K562 (cell line): ENCODE results near the gene TSPAN14. TPM values are rescaled to one million over a fixed set of nuclear protein-coding genes. Genes with fewer than 3 reads are reported as not detected.
A peak's percentile ranks its signal among the peaks of the same experiment; 100 is the strongest.

Experiments
- ATAC-seq: fragments of 200-7000 bp; cut with Tn5 transposase; 3 replicates; pipeline ENCODE4 v1.9.1; 2020; ENCODE audit warnings: moderate library complexity
- BruUV-seq: library from RNA; stranded (reverse); fragments of 400-500 nt; replicated peaks from 2 replicates; lab custom pipeline; 2021; lab: Mats Ljungman, UMichigan
- CTCF ChIA-PET: fragments of 300-600 bp; formaldehyde crosslinking; extraction: SDS; loops from one replicate; lab custom pipeline; 2021; ENCODE audit warnings: low intra/inter-chr PET ratio; lab: Yijun Ruan, JAX
- POLR2A ChIA-PET: fragments of 300-600, 350-650 bp; sonication (Branson Sonifier 250); formaldehyde crosslinking; extraction: SDS; loops from one replicate; lab custom pipeline; 2021; ENCODE audit warnings: antibody characterized with exemption, inconsistent platforms; lab: Yijun Ruan, JAX
- DNase-seq, 4 experiments: peaks; one replicate each; pipeline versions ENCODE4 v3.0.0 to v3.0.0-alpha.2; 2011 to 2018; ENCODE audit warnings: low spot score in 3 of 4, mixed read lengths in 3 of 4; ENCODE audit errors: extremely low read depth in 1 of 4
- FAIRE-seq: peaks from 2 replicates; lab custom pipeline; 2011; peaks lifted over from hg19 to GRCh38; lab: Jason Lieb, UNC
- H2AFZ ChIP-seq: 2 replicates; pipeline ENCODE4 v1.6.0; 2011; ENCODE audit warnings: low read depth, low read length, control low read depth, inconsistent platforms
- H3K27ac ChIP-seq: fragments of 200-600 bp; 3 replicates; pipeline ENCODE4 v1.8.0; 2011; ENCODE audit warnings: low read depth, mild to moderate bottlenecking, control low read depth, inconsistent platforms, low read length, moderate library complexity, mixed read lengths; ENCODE audit errors: extremely low read depth
- H3K27me3 ChIP-seq, 2 experiments: fragments of 300-600 bp in 1 of 2; 2 replicates in 1 of 2; 3 replicates in 1 of 2; pipeline versions ENCODE4 v1.6.0 to v1.8.0; 2011; ENCODE audit warnings: inconsistent platforms in 2 of 2, low read length in 2 of 2, mild to moderate bottlenecking in 1 of 2, mixed read lengths in 1 of 2, moderate library complexity in 1 of 2; ENCODE audit not compliant: control insufficient read depth in 2 of 2, insufficient read depth in 2 of 2
- H3K36me3 ChIP-seq: fragments of 300-600 bp; 3 replicates; pipeline ENCODE4 v1.8.0; 2011; ENCODE audit warnings: mild to moderate bottlenecking, low read length, inconsistent platforms; ENCODE audit not compliant: control insufficient read depth, insufficient read depth
- H3K4me1 ChIP-seq, 2 experiments: fragments of 200-600 bp in 1 of 2; replicated peaks in 1 of 2; 2 replicates in 1 of 2; 3 replicates in 1 of 2; pipeline versions ENCODE4 v1.5.1 to v1.8.0; 2011; ENCODE audit warnings: inconsistent platforms in 2 of 2, low read length in 2 of 2, mild to moderate bottlenecking in 1 of 2, mixed read lengths in 1 of 2, moderate library complexity in 1 of 2; ENCODE audit not compliant: control insufficient read depth in 2 of 2, insufficient read depth in 2 of 2
- H3K4me2 ChIP-seq: 2 replicates; pipeline ENCODE4 v1.6.1; 2011; ENCODE audit warnings: low read length, control low read depth, inconsistent platforms, mixed read lengths; ENCODE audit not compliant: insufficient read depth
- H3K4me3 ChIP-seq: fragments of 200-600 bp; sonication (generic), shearing (Covaris generic); 2 replicates; pipeline ENCODE4 v1.5.1; 2016; ENCODE audit warnings: control low read depth, inconsistent platforms
- H3K79me2 ChIP-seq: fragments of 200-600 bp; 3 replicates; pipeline ENCODE4 v1.8.0; 2011; ENCODE audit warnings: low read length, inconsistent platforms; ENCODE audit not compliant: control insufficient read depth, insufficient read depth
- H3K9ac ChIP-seq, 2 experiments: 2 replicates each; pipeline versions ENCODE4 v1.6.0 to v1.6.1; 2011; ENCODE audit warnings: low read depth in 2 of 2, low read length in 2 of 2, control low read depth in 1 of 2, inconsistent platforms in 1 of 2, mild to moderate bottlenecking in 1 of 2, mixed read lengths in 1 of 2; ENCODE audit not compliant: insufficient read depth in 1 of 2
- H3K9me1 ChIP-seq: one replicate; pipeline ENCODE4 v1.6.0; 2011; ENCODE audit warnings: inconsistent platforms, mild to moderate bottlenecking, low read length, moderate library complexity; ENCODE audit not compliant: control insufficient read depth, insufficient read depth
- H3K9me3 ChIP-seq: replicated peaks from 2 replicates; pipeline ENCODE4 v1.5.1; 2011; ENCODE audit warnings: low read depth, low read length, inconsistent platforms; ENCODE audit not compliant: control insufficient read depth, insufficient read depth
- H4K20me1 ChIP-seq: replicated peaks from 2 replicates; pipeline ENCODE4 v1.6.1; 2011; ENCODE audit warnings: low read length, inconsistent platforms, mixed read lengths; ENCODE audit not compliant: control insufficient read depth, insufficient read depth
- CBFA2T2 ChIP-seq: fragments of 450-650 bp; conservative IDR thresholded peaks from 2 replicates; pipeline ENCODE4 v1.6.1; 2017; ENCODE audit warnings: mild to moderate bottlenecking
- E2F3 ChIP-seq: fragments of 250-450 bp; sonication (Bioruptor Pico); IDR thresholded peaks from 2 replicates; pipeline ENCODE4 v1.4.0; 2020; ENCODE audit warnings: mild to moderate bottlenecking
- FOXA3 ChIP-seq, 2 experiments: fragments of 450-650 bp in 1 of 2; sonication (generic) in 1 of 2; formaldehyde crosslinking; IDR thresholded peaks in 1 of 2; conservative IDR thresholded peaks in 1 of 2; 2 replicates each; pipeline versions ENCODE4 v1.4.0 to v1.8.0; 2020 to 2022; ENCODE audit warnings: mild to moderate bottlenecking in 2 of 2, missing genetic modification reagents in 1 of 2
- NFIX ChIP-seq: fragments of 250-450 bp; sonication (Bioruptor Pico); IDR thresholded peaks from 2 replicates; pipeline ENCODE4 v1.4.0; 2020; ENCODE audit warnings: low read depth, mild to moderate bottlenecking, moderate library complexity
- STAG1 ChIP-seq: sonication (generic); formaldehyde crosslinking; IDR thresholded peaks from 2 replicates; pipeline ENCODE4 v1.5.0; 2020; ENCODE audit warnings: missing genetic modification reagents, borderline replicate concordance
- ZNF12 ChIP-seq: sonication (generic); formaldehyde crosslinking; IDR thresholded peaks from 2 replicates; pipeline ENCODE4 v1.4.0; 2020; ENCODE audit warnings: mild to moderate bottlenecking, missing genetic modification reagents
- ZNF24 ChIP-seq: fragments of 450-650 bp; IDR thresholded peaks from 2 replicates; pipeline ENCODE4 v1.6.1; 2016
- ZNF316 ChIP-seq: fragments of 450-650 bp; IDR thresholded peaks from 2 replicates; pipeline ENCODE4 v1.6.1; 2016
- ZNF324 ChIP-seq: fragments of 250-450 bp; sonication (Bioruptor Pico); IDR thresholded peaks from 2 replicates; pipeline ENCODE4 v1.4.0; 2020; ENCODE audit warnings: mild to moderate bottlenecking
- ZNF644 ChIP-seq: fragments of 200-800 bp; sonication (Bioruptor generic); IDR thresholded peaks from 2 replicates; pipeline ENCODE4 v1.6.1; 2016; ENCODE audit warnings: low read depth, missing genetic modification characterization, missing compliant biosample characterization
- WGBS: fragments of 100-300 bp; shearing (Covaris generic); methylation state at CpG from one replicate; pipeline ENCODE4 v1.1.6; 2016; ENCODE audit warnings: low coverage, mixed read lengths; ENCODE audit not compliant: insufficient coverage; ENCODE audit errors: missing lambda C conversion rate; 5-methylcytosine and 5-hydroxymethylcytosine counted together
- in situ Hi-C: fragments of 300-500 bp; cut with MboI; formaldehyde crosslinking; loops from 4 replicates; pipeline ENCODE4 v1.15.0; 2018; ENCODE audit warnings: inconsistent platforms, mixed read lengths
- intact Hi-C: fragments of 100-400 bp; cut with micrococcal nuclease; formaldehyde crosslinking; loops from 2 replicates; pipeline ENCODE4 v1.14.2; 2022
- polyA plus RNA-seq, 8 experiments: library from polyadenylated mRNA; depleted of rRNA in 4 of 8; stranded (reverse) in 5 of 8; unstranded in 3 of 8; fragments of >200 nt; fragmentation: Nextera tagmentation in 2 of 8; fragmentation: Illumina TruSeq in 1 of 8; extraction: Ambion mirVana in 2 of 8; extraction: Trizol in 1 of 8; gene quantifications; 2 replicates each; pipeline versions ENCODE4 v1.2.1 to v1.2.3, GENCODE V29; 2011 to 2014; ENCODE audit warnings: inconsistent platforms in 1 of 8, missing spikeins in 1 of 8
- total RNA-seq, 7 experiments: library from RNA; depleted of rRNA in 6 of 7; stranded (reverse); fragments of >200 nt in 6 of 7; fragmentation: Illumina TruSeq in 2 of 7; extraction: Trizol in 2 of 7; gene quantifications; 2 replicates each; pipeline versions ENCODE4 v1.2.1 to v1.2.3, GENCODE V29; 2011 to 2021; ENCODE audit warnings: low replicate concordance in 1 of 7
- TF ChIP-seq, protein P1 (sequence below): fragments of 200-800 bp; sonication (Bioruptor generic); IDR thresholded peaks from 2 replicates; pipeline ENCODE4 v1.6.1; 2017; ENCODE audit warnings: missing genetic modification characterization, missing compliant biosample characterization

TSPAN14 gene
- total and polyA plus RNA-seq, 9 of the 15 experiments (the other 6 are each of a cell fraction or from before 2014, with no cell fraction given), result 5.8 to 92.9 (median 23.3) TPM

DNA sequence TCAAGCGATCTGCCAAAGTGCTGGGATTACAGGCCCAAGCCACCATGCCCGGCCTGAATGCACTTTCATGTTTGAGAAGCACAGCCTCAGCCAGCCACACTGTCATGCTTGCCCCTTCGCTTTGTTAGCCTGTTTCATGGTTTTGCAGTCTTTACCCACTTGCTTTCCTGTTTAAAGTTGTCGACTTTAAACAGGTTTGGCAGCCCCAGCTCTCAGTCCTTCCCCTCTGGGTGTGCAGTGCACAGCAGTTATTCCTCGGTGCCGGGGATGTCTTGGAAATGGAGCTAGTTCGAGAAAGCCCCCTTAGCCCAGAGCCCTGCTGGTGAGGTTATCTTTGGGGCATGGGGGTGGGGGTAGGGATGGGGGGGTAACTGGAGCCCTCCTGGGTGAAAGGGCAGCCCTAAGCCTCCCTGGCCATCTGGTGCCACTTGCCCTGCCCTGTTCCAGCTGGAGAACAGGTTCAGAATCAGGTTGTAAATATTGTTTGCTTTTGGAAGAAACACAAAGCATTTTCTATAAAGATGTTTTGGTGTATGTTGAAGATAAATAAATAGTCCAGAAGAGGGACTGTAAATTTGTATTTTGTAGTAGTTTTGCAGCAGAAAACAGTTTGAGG is 14.8 kb downstream of the TSPAN14 start:
- Histone ChIP-seq H3K27me3 (no peaks in the 10 kb centered on the region), H2AFZ (no peak overlapping the region), H3K27ac (no peak overlapping the region), H3K36me3 (peaks cover 64% of the 10 kb centered on the region), H3K79me2 (peaks cover 98% of the 10 kb centered on the region), H3K9me3 (no peaks in the 10 kb centered on the region), H3K9ac (peak overlapping the region in 1 of 2 experiments; percentile 62; a peak in 1 of 4 replicates), H3K9me1 (no peaks in the 10 kb centered on the region), H3K4me1 (peaks cover 36 to 47% of the 10 kb centered on the region in 2 experiments), H3K4me3 (no peak overlapping the region), H3K4me2 (no peak overlapping the region), H4K20me1 (peaks cover 3% of the 10 kb centered on the region; the same call in 1 of the 2 replicates)
- DNase-seq, result no peak
- intact Hi-C loops (no loop called here), in situ Hi-C loops (no loop called here)
- ChIA-PET POLR2A (interaction anchor here (0.6 to 2.6 kb wide), 5 partner anchors 8 to 248 kb away, joined by 3 to 19 read pairs (median 6); no protein-coding TSS in a partner anchor), CTCF (no interaction called here)
- BruUV-seq, result TSS peak; percentile 13
- ATAC-seq, result no peak
- TF ChIP-seq ZNF24 (no peak), ZNF12 (CRISPR knock-in tag) (no peak), CBFA2T2 (no peak), NFIX (CRISPR knock-in tag) (no peak), ZNF324 (no peak), ZNF644 (no peak), ZNF316 (no peak), E2F3 (CRISPR knock-in tag) (no peak), STAG1 (CRISPR knock-in tag) (no peak), FOXA3 (CRISPR knock-in tag; conservative IDR thresholded peaks at IDR 0.05 in 1 of 2, IDR thresholded peaks at IDR 0.05 in 1 of 2) (no peak)
- TF ChIP-seq, protein P1, sequence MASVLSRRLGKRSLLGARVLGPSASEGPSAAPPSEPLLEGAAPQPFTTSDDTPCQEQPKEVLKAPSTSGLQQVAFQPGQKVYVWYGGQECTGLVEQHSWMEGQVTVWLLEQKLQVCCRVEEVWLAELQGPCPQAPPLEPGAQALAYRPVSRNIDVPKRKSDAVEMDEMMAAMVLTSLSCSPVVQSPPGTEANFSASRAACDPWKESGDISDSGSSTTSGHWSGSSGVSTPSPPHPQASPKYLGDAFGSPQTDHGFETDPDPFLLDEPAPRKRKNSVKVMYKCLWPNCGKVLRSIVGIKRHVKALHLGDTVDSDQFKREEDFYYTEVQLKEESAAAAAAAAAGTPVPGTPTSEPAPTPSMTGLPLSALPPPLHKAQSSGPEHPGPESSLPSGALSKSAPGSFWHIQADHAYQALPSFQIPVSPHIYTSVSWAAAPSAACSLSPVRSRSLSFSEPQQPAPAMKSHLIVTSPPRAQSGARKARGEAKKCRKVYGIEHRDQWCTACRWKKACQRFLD (CRISPR knock-in tag), result no peak
- WGBS, result 80% methylated on average over 7 of the region's 7 CpGs
- FAIRE-seq, result no peak
